Subcutaneous abdominal adipose tissue (tissue), 5 donors: Measurements from ENCODE around the gene PTGS2.

Source experiments
- H3K27ac ChIP-seq: one replicate; pipeline ENCODE4 v1.7.0; 2013; ENCODE audit warnings: low read depth, mild to moderate bottlenecking, inconsistent platforms, low read length, moderate library complexity
- H3K27me3 ChIP-seq, 5 donors: one replicate each; pipeline ENCODE4 v1.7.0; 2013; ENCODE audit warnings: low read length in 5 of 5, inconsistent platforms in 1 of 5; ENCODE audit not compliant: control insufficient read depth in 5 of 5, insufficient read depth in 4 of 5
- H3K36me3 ChIP-seq, 5 donors: one replicate each; pipeline ENCODE4 v1.7.0; 2013; ENCODE audit warnings: low read length in 5 of 5; ENCODE audit not compliant: control insufficient read depth in 5 of 5, insufficient read depth in 5 of 5
- H3K4me1 ChIP-seq, 5 donors: one replicate each; pipeline ENCODE4 v1.7.0; 2013; ENCODE audit warnings: low read length in 5 of 5, mild to moderate bottlenecking in 3 of 5, moderate library complexity in 1 of 5; ENCODE audit not compliant: control insufficient read depth in 5 of 5, insufficient read depth in 5 of 5
- H3K4me3 ChIP-seq, 5 donors: one replicate each; pipeline ENCODE4 v1.7.0; 2013; ENCODE audit warnings: low read length in 5 of 5, low read depth in 1 of 5
- H3K9ac ChIP-seq, 5 donors: one replicate each; pipeline ENCODE4 v1.7.0; 2013; ENCODE audit warnings: low read length in 5 of 5, mild to moderate bottlenecking in 4 of 5, moderate library complexity in 3 of 5
- H3K9me3 ChIP-seq, 5 donors: one replicate each; pipeline ENCODE4 v1.7.0; 2013; ENCODE audit warnings: low read length in 5 of 5; ENCODE audit not compliant: control insufficient read depth in 5 of 5
- donor health status: healthy.
- donor health status: healthy.
- donor health status: healthy.
- donor health status: healthy.
- donor health status: healthy.

Gene PTGS2

DNA sequence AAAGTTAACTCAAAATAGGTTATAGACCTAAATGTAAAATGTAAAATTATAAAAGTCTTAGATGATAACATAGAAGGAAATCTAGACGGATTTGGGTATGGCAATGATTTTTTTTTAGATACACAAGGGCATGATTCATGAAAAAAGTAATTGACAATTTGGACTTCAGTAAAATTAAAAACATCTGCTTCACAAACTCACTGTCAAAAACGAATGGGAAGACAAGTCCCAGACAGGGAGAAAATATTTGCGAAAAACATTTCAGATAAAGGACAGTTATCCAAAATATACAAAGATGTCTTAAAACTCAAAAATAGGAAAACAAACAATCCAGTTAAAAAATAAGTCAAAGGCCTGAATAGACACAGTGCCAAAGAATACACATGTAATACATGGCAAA, 9.7 kb upstream of the PTGS2 start:
- Histone ChIP-seq H3K4me3 (no peak overlapping the region), H3K27ac (no peak overlapping the region), H3K27me3 (no peaks in the 10 kb centered on the region), H3K36me3 (no peaks in the 10 kb centered on the region), H3K9ac (no peak overlapping the region), H3K4me1 (no peaks in the 10 kb centered on the region), H3K9me3 (peaks cover 0 to 4% (median 0%) of the 10 kb centered on the region in 5 donors)

GRCh38 chr1:186689376-186689775, 9.2 kb upstream of the PTGS2 start:
- Histone ChIP-seq H3K27me3 (no peaks in the 10 kb centered on the region), H3K9ac (no peak overlapping the region), H3K27ac (no peak overlapping the region), H3K36me3 (no peaks in the 10 kb centered on the region), H3K9me3 (peaks cover 0 to 4% (median 0%) of the 10 kb centered on the region in 5 donors), H3K4me3 (no peak overlapping the region), H3K4me1 (no peaks in the 10 kb centered on the region)

- Histone ChIP-seq H3K36me3 (no peaks in the 10 kb centered on the region), H3K27ac (no peak overlapping the region), H3K9me3 (peaks cover 0 to 4% (median 0%) of the 10 kb centered on the region in 5 donors), H3K9ac (no peak overlapping the region), H3K4me1 (peaks cover 4 to 20% (median 13%) of the 10 kb centered on the region in 5 donors), H3K27me3 (no peaks in the 10 kb centered on the region), H3K4me3 (no peak overlapping the region)
Observed at GRCh38 chr1:186683652-186684410, 3.6 kb upstream of the PTGS2 start.

DNA sequence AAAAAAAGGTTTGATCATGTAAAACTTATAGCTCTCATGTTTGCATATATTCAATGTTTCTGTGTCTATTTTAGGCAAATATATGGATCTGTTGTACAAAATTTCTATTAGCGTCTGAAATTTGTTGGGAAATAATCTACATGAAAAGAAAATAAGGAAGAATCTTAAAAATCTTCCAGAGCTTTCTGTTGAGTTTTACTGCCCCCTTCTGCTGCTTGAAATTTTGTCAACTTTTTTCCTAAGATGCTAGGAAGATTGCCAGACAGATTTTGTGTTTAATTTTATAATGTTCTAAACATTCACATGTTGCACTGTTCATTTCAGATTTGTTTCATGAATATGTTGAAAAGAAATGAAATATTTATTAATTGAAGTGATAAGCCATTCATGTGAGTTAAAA, 2.5 kb upstream of the PTGS2 start:
- H3K4me1 ChIP-seq, result peaks cover 4 to 20% (median 13%) of the 10 kb centered on the region in 5 donors
- H3K27ac ChIP-seq, result no peak overlapping the region
- no peak overlapping the region for H3K4me3 ChIP-seq
- no peak overlapping the region for H3K9ac ChIP-seq
- no peaks in the 10 kb centered on the region for H3K27me3 ChIP-seq
- H3K9me3 ChIP-seq, result peaks cover 0 to 4% (median 0%) of the 10 kb centered on the region in 5 donors
- no peaks in the 10 kb centered on the region for H3K36me3 ChIP-seq

DNA sequence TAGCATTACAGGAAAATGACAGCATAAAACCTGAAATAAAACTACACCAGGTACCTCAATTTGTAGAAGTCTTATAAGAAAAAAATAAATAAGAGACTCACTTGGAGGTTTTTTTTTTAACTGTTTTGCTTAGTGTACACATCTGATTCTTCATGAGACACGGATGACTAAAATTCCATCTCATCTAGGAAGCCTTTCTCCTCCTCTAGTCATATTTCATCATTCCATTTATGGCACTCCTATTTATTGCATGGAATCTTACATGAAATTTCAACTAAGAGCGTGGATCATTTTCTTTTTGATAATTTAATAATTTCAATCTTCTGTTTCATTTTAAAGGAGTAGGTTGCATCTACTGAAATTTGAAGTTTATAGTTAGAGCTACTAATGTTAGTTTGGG, 1.6 kb upstream of the PTGS2 start:
- no peak overlapping the region for H3K27ac ChIP-seq
- no peaks in the 10 kb centered on the region for H3K36me3 ChIP-seq
- H3K4me3 ChIP-seq, result no peak overlapping the region
- no peak overlapping the region for H3K9ac ChIP-seq
- no peaks in the 10 kb centered on the region for H3K27me3 ChIP-seq
- peaks cover 4 to 20% (median 13%) of the 10 kb centered on the region in 5 donors for H3K4me1 ChIP-seq
- H3K9me3 ChIP-seq, result no peaks in the 10 kb centered on the region

- Histone ChIP-seq H3K9me3 (no peaks in the 10 kb centered on the region), H3K27me3 (no peaks in the 10 kb centered on the region), H3K4me3 (peak overlapping the region; percentile 65 to 87 (median 77)), H3K27ac (peak overlapping the region; percentile 62), H3K36me3 (peaks cover 0 to 1% (median 0%) of the 10 kb centered on the region in 5 donors), H3K9ac (peak overlapping the region in 4 of 5 donors; percentile 71 to 80 (median 74)), H3K4me1 (peaks cover 4 to 20% (median 13%) of the 10 kb centered on the region in 5 donors)
Observed at GRCh38 chr1:186681121-186681520, 898 bp upstream of the PTGS2 start.

DNA sequence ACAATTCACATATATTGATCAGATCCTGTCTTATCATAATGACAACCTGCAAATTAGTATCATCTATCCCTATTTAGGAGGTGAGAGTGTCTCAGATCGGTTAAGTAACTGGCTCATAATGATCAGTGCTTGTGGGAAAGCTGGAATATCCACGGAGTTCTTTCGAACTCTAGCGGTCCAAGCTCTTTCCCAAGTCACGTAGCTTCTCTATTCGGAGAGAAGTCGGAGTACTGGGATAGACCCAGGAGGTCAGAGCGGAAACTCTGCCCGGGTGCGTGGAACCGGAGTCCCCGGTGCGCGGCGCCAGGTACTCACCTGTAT, 339 bp downstream of the PTGS2 start:
- Histone ChIP-seq H3K4me3 (peak overlapping the region; percentile 65 to 78 (median 75)), H3K9me3 (no peaks in the 10 kb centered on the region), H3K9ac (peak overlapping the region in 2 of 5 donors; percentile 76 to 80), H3K27ac (peak overlapping the region; percentile 62), H3K27me3 (no peaks in the 10 kb centered on the region), H3K36me3 (peaks cover 0 to 6% (median 0%) of the 10 kb centered on the region in 5 donors), H3K4me1 (peaks cover 4 to 20% (median 13%) of the 10 kb centered on the region in 5 donors)

DNA sequence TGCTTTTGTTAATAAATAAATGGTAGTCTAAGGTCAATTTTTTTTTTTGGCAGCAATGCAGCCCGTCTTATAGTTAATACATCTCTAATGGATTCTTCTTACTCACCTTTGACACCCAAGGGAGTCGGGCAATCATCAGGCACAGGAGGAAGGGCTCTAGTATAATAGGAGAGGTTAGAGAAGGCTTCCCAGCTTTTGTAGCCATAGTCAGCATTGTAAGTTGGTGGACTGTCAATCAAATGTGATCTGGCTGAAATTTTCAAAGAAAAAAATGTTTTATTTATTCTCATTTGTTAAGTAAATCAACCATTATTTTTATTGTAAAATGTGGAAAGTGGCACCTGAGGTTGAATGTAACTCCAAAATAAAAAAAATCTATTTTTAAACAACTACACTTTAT, 2.1 kb downstream of the PTGS2 start:
- Histone ChIP-seq H3K27ac (no peak overlapping the region), H3K27me3 (no peaks in the 10 kb centered on the region)

GRCh38 chr1:186672596-186672995, 7.6 kb downstream of the PTGS2 start:
- H3K9ac ChIP-seq, result no peak overlapping the region
- H3K27ac ChIP-seq, result no peak overlapping the region
- H3K36me3 ChIP-seq, result peaks cover 0 to 9% (median 3%) of the 10 kb centered on the region in 5 donors
- no peaks in the 10 kb centered on the region for H3K9me3 ChIP-seq
- H3K27me3 ChIP-seq, result no peaks in the 10 kb centered on the region
- no peaks in the 10 kb centered on the region for H3K4me1 ChIP-seq
- H3K4me3 ChIP-seq, result no peak overlapping the region

More for the DNA sequence above, 2.1 kb downstream of the PTGS2 start:
- peaks cover 0 to 6% (median 3%) of the 10 kb centered on the region in 5 donors for H3K36me3 ChIP-seq
- H3K4me3 ChIP-seq, result no peak overlapping the region
- peaks cover 4 to 20% (median 13%) of the 10 kb centered on the region in 5 donors for H3K4me1 ChIP-seq
- no peaks in the 10 kb centered on the region for H3K9me3 ChIP-seq
- H3K9ac ChIP-seq, result no peak overlapping the region

- Histone ChIP-seq H3K27ac (no peak overlapping the region), H3K4me1 (no peaks in the 10 kb centered on the region), H3K36me3 (peaks cover 0 to 9% (median 3%) of the 10 kb centered on the region in 5 donors), H3K27me3 (no peaks in the 10 kb centered on the region), H3K9me3 (no peaks in the 10 kb centered on the region), H3K9ac (no peak overlapping the region), H3K4me3 (no peak overlapping the region)
Observed at GRCh38 chr1:186672131-186672530, 8.1 kb downstream of the PTGS2 start.
